ENCODE data around the gene TNFSF9. TPM values are rescaled to one million over a fixed set of nuclear protein-coding genes. Genes with fewer than 3 reads are reported as not detected.

The TNFSF9 gene
- total and polyA plus RNA-seq, 2 of the 8 experiments (the other 6 are each of a cell fraction or from before 2014, with no cell fraction given): 1.7 to 4.4 TPM

DNA sequence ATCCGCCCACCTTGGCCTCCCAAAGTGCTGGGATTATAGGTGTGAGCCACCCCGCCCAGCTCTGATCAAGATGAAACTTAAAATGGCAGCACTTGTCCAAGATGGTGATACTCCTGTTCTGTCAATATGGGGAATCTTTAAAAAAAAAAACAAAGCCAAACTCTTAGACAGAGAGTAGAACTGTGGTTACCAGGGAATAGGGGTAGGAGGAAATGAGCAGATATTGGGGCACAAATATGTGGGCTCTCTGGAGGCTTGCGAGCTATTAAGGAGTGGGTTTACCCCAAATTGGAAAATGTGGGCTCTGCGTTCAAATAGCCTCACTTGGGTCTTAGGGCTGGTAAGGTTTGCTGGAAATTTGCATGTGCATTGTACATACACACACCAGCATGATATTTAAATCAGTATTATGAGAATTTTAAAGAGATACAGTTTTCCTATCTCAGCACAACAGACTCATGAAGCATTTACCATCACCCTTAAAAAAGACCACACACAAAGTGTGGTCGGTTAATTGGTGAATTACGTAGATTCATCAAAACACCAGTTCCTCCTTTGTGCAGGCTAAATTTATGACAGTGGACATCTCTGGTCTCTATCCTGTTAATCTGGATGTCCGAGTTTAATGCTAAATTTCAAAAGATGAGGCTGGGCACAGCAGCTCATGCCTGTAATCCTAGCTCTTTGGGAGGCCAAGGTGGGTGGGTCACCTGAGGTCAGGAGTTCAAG lies 48.8 kb downstream of the TNFSF9 start:
- Histone ChIP-seq H3K4me2 (ENCODE audit: insufficient read depth in 1 of 2, low read depth in 2 of 2, low read length in 2 of 2) (no peak overlapping the region), H4K5ac (ENCODE audit: insufficient read length, low read depth, low read length) (no peak overlapping the region), H2AFZ (ENCODE audit: low read length) (no peak overlapping the region), H3K18ac (ENCODE audit: extremely low read depth, low read length) (no peak overlapping the region), H4K91ac (replicated peaks; ENCODE audit: insufficient read length, low read length) (no peak overlapping the region), H3K79me2 (ENCODE audit: control insufficient read depth in 1 of 2, insufficient read depth in 2 of 2, low read length in 2 of 2) (no peaks in the 10 kb centered on the region), H3K9ac (replicated peaks in 1 of 4; ENCODE audit: extremely low read depth in 1 of 4, low read depth in 3 of 4, low read length in 3 of 4) (no peak overlapping the region), H4K20me1 (replicated peaks in 1 of 2; ENCODE audit: control insufficient read depth in 1 of 2, insufficient read depth in 2 of 2, low read length in 2 of 2) (no peaks in the 10 kb centered on the region), H2BK20ac (ENCODE audit: low read length) (no peak overlapping the region), H2BK120ac (replicated peaks; ENCODE audit: low read depth, low read length) (no peak overlapping the region), H3K79me1 (ENCODE audit: low read depth, low read length) (no peaks in the 10 kb centered on the region), H3K23me2 (ENCODE audit: low read depth, low read length) (peaks cover 2% of the 10 kb centered on the region; the same call in 1 of the 2 replicates), H3K23ac (ENCODE audit: insufficient read length) (no peak overlapping the region), H2AK5ac (ENCODE audit: low read depth, low read length) (no peak overlapping the region), H3K9me3 (ENCODE audit: insufficient read depth in 2 of 2, low read depth in 1 of 2, low read length in 1 of 2) (peaks cover 7 to 12% of the 10 kb centered on the region in 2 experiments), H4K8ac (ENCODE audit: extremely low read depth, insufficient read depth, low read length) (no peak overlapping the region), H2BK12ac (ENCODE audit: low read depth, low read length) (no peak overlapping the region), H3K36me3 (ENCODE audit: control insufficient read depth in 2 of 4, insufficient read depth in 4 of 4, low read length in 3 of 4) (no peaks in the 10 kb centered on the region), H2BK15ac (ENCODE audit: low read length) (no peak overlapping the region), H3K56ac (replicated peaks; ENCODE audit: insufficient read length, low read depth, low read length) (no peak overlapping the region), H3K4me1 (replicated peaks in 1 of 4; ENCODE audit: control insufficient read depth in 3 of 4, insufficient read depth in 4 of 4, low read length in 3 of 4) (peaks cover 0 to 4% (median 0%) of the 10 kb centered on the region in 4 experiments; a peak in 3 of 7 replicates), H3K4me3 (ENCODE audit: extremely low read depth in 1 of 4, insufficient read depth in 2 of 4, low read depth in 3 of 4, low read length in 4 of 4) (no peak overlapping the region), H3K14ac (ENCODE audit: insufficient read length) (no peak overlapping the region), H3K4ac (replicated peaks; ENCODE audit: insufficient read length, low read depth, low read length) (no peak overlapping the region), H2BK5ac (ENCODE audit: low read depth, low read length) (no peak overlapping the region), H3K27ac (ENCODE audit: low read depth, low read length) (no peak overlapping the region), H3K27me3 (replicated peaks in 1 of 4; ENCODE audit: control insufficient read depth in 3 of 4, extremely low read depth in 1 of 4, insufficient read depth in 3 of 4, low read length in 3 of 4) (no peaks in the 10 kb centered on the region)
- FAIRE-seq (no peak), DNase-seq (ENCODE audit: low read depth in 1 of 2, low spot score in 2 of 2) (no peak)
- whole genome bisulfite sequencing, 2 experiments (ENCODE audit: extremely low coverage in 1 of 2, insufficient coverage in 1 of 2, insufficient read length in 1 of 2, insufficient replicate concordance in 2 of 2, low coverage in 1 of 2, low lambda C conversion rate in 2 of 2, missing lambda C conversion rate in 1 of 2): 93% methylated on average over 7 of the region's 7 CpGs; no CpG with 5 or more reads in 1 of the 2 experiments
- POLR2A ChIA-PET (ENCODE audit: partially characterized antibody): no interaction called here
- CTCF ChIA-PET (ENCODE audit: partially characterized antibody): no interaction called here
- TF ChIP-seq BRCA1 (IDR thresholded peaks at IDR 0.05; ENCODE audit: low read depth, low read length): no peak
- TF ChIP-seq TAF7 (optimal IDR thresholded peaks at IDR 0.05; ENCODE audit: borderline replicate concordance, low read depth, low read length): no peak
- TF ChIP-seq CHD1 (IDR thresholded peaks at IDR 0.05; ENCODE audit: low read depth, low read length): no peak
- no peak for TF ChIP-seq SIN3A (conservative IDR thresholded peaks at IDR 0.05 in 1 of 2, IDR thresholded peaks at IDR 0.05 in 1 of 2; ENCODE audit: low read depth in 1 of 2, low read length in 2 of 2)
- TF ChIP-seq, protein P1, sequence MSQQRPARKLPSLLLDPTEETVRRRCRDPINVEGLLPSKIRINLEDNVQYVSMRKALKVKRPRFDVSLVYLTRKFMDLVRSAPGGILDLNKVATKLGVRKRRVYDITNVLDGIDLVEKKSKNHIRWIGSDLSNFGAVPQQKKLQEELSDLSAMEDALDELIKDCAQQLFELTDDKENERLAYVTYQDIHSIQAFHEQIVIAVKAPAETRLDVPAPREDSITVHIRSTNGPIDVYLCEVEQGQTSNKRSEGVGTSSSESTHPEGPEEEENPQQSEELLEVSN (IDR thresholded peaks at IDR 0.05): no peak
- TF ChIP-seq, protein P2, sequence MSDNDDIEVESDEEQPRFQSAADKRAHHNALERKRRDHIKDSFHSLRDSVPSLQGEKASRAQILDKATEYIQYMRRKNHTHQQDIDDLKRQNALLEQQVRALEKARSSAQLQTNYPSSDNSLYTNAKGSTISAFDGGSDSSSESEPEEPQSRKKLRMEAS (IDR thresholded peaks at IDR 0.05): no peak
- no peak for TF ChIP-seq YY1 (IDR thresholded peaks at IDR 0.05; ENCODE audit: low read depth, low read length)
- no peak for TF ChIP-seq EGR1 (IDR thresholded peaks at IDR 0.05; ENCODE audit: borderline replicate concordance, low read depth, low read length)
- TF ChIP-seq ATF3 (IDR thresholded peaks at IDR 0.05; ENCODE audit: insufficient read depth, low read depth, low read length): no peak
- no peak for TF ChIP-seq KDM1A (IDR thresholded peaks at IDR 0.05; ENCODE audit: borderline replicate concordance, low read length)
- no peak for TF ChIP-seq TAF1 (IDR thresholded peaks at IDR 0.05; ENCODE audit: low read depth, low read length)
- TF ChIP-seq TBP (IDR thresholded peaks at IDR 0.05; ENCODE audit: low read depth, low read length): no peak

All from H1 (cell line).